Stimulated activated naive CD8-positive, alpha-beta T cell treated with anti-CD3 and anti-CD28 coated beads, Interleukin-15, Interleukin-2, amounts not matched to agents 100 U/mL and 50 U/mL, for 24 hours (primary cell): ENCODE data around the gene DEPDC7.
A peak's percentile ranks its signal among the peaks of the same experiment; 100 is the strongest.
"Not testable (repeated sequence)": the region's sequence is repeated elsewhere in the genome, so short reads cannot be mapped to it uniquely, and the experiment has no call there.

ENCODE experiments used
- ATAC-seq: fragments of 150-1000 bp; cut with Tn5 transposase; one replicate; pipeline ENCODE4 v1.10.0; 2021
- DNase-seq: peaks from one replicate; pipeline ENCODE4 v3.0.0; 2021

DEPDC7 gene

GRCh38 chr11:33015621-33016551 lies at the start of gene DEPDC7:
TSS of gene DEPDC7 (plus strand) at chr11:33015878. CDS start at chr11:33015956, 78 bp downstream.
- ATAC-seq (peak; percentile 80), DNase-seq (peak; percentile 86)

GRCh38 chr11:32968541-32968940 lies 47.1 kb upstream of the DEPDC7 start:
- ATAC-seq (no peak), DNase-seq (no peak)

GRCh38 chr11:32972233-32972632 lies 43.4 kb upstream of the DEPDC7 start:
- ATAC-seq, DNase-seq: not testable (repeated sequence)

- DNase-seq (no peak), ATAC-seq (no peak)
Observed at GRCh38 chr11:32972781-32973180, 42.9 kb upstream of the DEPDC7 start.

GRCh38 chr11:32982626-32983025 lies 33.1 kb upstream of the DEPDC7 start:
- DNase-seq = no peak
- no peak for ATAC-seq

- ATAC-seq = no peak
- DNase-seq = no peak
Observed at GRCh38 chr11:32983506-32983905, 32.2 kb upstream of the DEPDC7 start.

- no peak for ATAC-seq
- DNase-seq = no peak
Observed at GRCh38 chr11:32985600-32985999, 30.1 kb upstream of the DEPDC7 start.

- ATAC-seq = no peak
Observed at GRCh38 chr11:32987851-32988250, 27.8 kb upstream of the DEPDC7 start.

GRCh38 chr11:32990481-32990880 lies 25.2 kb upstream of the DEPDC7 start:
- ATAC-seq = no peak
- DNase-seq = no peak

More at GRCh38 chr11:32987851-32988250, 27.8 kb upstream of the DEPDC7 start:
- DNase-seq = no peak

- DNase-seq (no peak), ATAC-seq (no peak)
Observed at GRCh38 chr11:32991427-32991826, 24.3 kb upstream of the DEPDC7 start.

GRCh38 chr11:32991898-32992297 lies 23.8 kb upstream of the DEPDC7 start:
- DNase-seq (no peak), ATAC-seq (no peak)

- no peak for ATAC-seq
- DNase-seq = no peak
Observed at GRCh38 chr11:33000181-33000580, 15.5 kb upstream of the DEPDC7 start.

- no peak for DNase-seq
- no peak for ATAC-seq
Observed at GRCh38 chr11:33001281-33001680, 14.4 kb upstream of the DEPDC7 start.

- DNase-seq (no peak), ATAC-seq (no peak)
Observed at GRCh38 chr11:33001751-33002542, 13.7 kb upstream of the DEPDC7 start.

- DNase-seq = no peak
- ATAC-seq = peak; percentile 78
Observed at GRCh38 chr11:33005175-33005574, 10.5 kb upstream of the DEPDC7 start.

- no peak for ATAC-seq
Observed at GRCh38 chr11:33006010-33006409, 9.7 kb upstream of the DEPDC7 start.

GRCh38 chr11:33013755-33014154 lies 1.9 kb upstream of the DEPDC7 start:
- no peak for ATAC-seq
- no peak for DNase-seq

More at GRCh38 chr11:33006010-33006409, 9.7 kb upstream of the DEPDC7 start:
- DNase-seq = no peak

- ATAC-seq = no peak
- no peak for DNase-seq
Observed at GRCh38 chr11:33016654-33017053, 976 bp downstream of the DEPDC7 start.

- ATAC-seq (no peak), DNase-seq (no peak)
Observed at GRCh38 chr11:33017478-33017877, 1.8 kb downstream of the DEPDC7 start.

- no peak for ATAC-seq
- DNase-seq = no peak
Observed at GRCh38 chr11:33017965-33018364, 2.3 kb downstream of the DEPDC7 start.

GRCh38 chr11:33018840-33019239 lies 3.2 kb downstream of the DEPDC7 start:
- ATAC-seq = no peak

GRCh38 chr11:33021501-33021900 lies 5.8 kb downstream of the DEPDC7 start:
- ATAC-seq (no peak), DNase-seq (no peak)

More at GRCh38 chr11:33018840-33019239, 3.2 kb downstream of the DEPDC7 start:
- DNase-seq = no peak

- DNase-seq (no peak), ATAC-seq (no peak)
Observed at GRCh38 chr11:33021937-33022336, 6.3 kb downstream of the DEPDC7 start.
